ENCODE results near the gene TMPRSS2. TPM values are rescaled to one million over a fixed set of nuclear protein-coding genes. Genes with fewer than 3 reads are reported as not detected.

TMPRSS2 gene
- total and polyA plus RNA-seq, 12 donors = under 0.01 to 0.61 (median 0.17) TPM; not detected in 7

DNA sequence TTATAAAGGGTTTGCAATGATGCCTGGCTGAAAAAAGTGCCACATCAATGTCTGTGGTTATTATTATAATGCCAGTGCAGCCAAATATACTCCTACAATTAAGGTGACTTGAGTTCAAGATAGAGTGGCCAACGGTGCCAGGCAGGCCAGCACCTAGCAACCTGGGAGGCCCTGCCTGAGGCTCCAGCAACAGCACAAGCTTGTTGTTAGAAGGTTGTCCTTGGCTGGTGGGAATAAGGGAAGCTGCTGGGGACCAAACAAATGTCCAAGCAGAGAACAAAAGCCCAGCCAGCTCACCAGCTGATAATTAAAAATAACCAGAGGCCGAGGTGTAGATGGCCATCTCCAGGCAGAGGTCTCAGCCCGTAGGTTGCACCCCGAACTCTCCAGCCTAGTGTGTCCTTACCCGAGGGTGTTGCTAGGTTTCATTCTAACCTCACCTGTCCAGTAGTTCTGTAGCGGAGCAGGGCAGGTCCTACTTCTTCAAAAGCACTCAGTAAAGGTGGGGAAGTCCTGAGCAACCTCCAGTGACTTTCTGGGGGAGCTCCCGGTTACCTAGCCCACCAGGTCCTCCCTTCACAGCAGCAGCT lies 1.9 kb downstream of the TMPRSS2 start:
- H3K27me3 ChIP-seq = peaks cover 44% of the 10 kb centered on the region
- H3K4me3 ChIP-seq = no peak overlapping the region
- TF ChIP-seq, protein P1, sequence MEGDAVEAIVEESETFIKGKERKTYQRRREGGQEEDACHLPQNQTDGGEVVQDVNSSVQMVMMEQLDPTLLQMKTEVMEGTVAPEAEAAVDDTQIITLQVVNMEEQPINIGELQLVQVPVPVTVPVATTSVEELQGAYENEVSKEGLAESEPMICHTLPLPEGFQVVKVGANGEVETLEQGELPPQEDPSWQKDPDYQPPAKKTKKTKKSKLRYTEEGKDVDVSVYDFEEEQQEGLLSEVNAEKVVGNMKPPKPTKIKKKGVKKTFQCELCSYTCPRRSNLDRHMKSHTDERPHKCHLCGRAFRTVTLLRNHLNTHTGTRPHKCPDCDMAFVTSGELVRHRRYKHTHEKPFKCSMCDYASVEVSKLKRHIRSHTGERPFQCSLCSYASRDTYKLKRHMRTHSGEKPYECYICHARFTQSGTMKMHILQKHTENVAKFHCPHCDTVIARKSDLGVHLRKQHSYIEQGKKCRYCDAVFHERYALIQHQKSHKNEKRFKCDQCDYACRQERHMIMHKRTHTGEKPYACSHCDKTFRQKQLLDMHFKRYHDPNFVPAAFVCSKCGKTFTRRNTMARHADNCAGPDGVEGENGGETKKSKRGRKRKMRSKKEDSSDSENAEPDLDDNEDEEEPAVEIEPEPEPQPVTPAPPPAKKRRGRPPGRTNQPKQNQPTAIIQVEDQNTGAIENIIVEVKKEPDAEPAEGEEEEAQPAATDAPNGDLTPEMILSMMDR (IDR thresholded peaks at IDR 0.05) = no peak
- no peak for TF ChIP-seq POLR2A (IDR thresholded peaks at IDR 0.05)
- intact Hi-C loops (cut with DNase I) = no loop called here
- no peak overlapping the region for H3K27ac ChIP-seq
- H3K4me1 ChIP-seq (replicated peaks in 1 of 2) = no peaks in the 10 kb centered on the region
- 52 to 79% (median 66%) methylated on average over 5 to 7 of the region's 7 CpGs for WGBS, 4 donors
- DNase-seq = no peak
- H3K9me3 ChIP-seq (replicated peaks in 1 of 3) = no peaks in the 10 kb centered on the region
- H3K36me3 ChIP-seq (replicated peaks in 1 of 2) = no peaks in the 10 kb centered on the region

DNA sequence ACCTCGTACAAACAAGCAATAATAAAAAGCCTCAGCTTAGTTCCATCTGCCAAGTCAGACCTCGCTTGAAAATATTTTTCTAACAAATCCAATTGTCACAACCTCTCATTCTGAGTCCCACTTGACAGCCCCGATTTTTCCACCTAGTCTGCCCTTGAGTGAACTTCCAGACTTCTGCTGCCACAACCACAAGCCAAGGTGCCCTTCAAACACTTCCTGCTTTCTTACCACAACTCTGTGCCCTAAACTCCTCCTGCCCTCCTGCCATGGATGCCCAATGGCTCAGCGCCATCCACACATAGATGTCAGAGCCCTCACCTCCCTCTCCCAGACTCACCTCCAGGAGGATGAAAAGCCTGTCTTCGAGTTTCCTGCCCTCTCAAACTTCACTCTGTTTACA lies 3.9 kb downstream of the TMPRSS2 start:
- Histone ChIP-seq H3K36me3 (replicated peaks in 1 of 2) (no peaks in the 10 kb centered on the region), H3K27me3 (peaks cover 40% of the 10 kb centered on the region), H3K9me3 (replicated peaks in 1 of 3) (no peaks in the 10 kb centered on the region), H3K27ac (no peak overlapping the region), H3K4me1 (replicated peaks in 1 of 2) (no peaks in the 10 kb centered on the region), H3K4me3 (no peak overlapping the region)
- intact Hi-C loops (cut with DNase I) = no loop called here
- TF ChIP-seq POLR2A (IDR thresholded peaks at IDR 0.05) = no peak
- TF ChIP-seq, protein P1 (IDR thresholded peaks at IDR 0.05) = no peak
- WGBS, 4 donors = 60 to 65% (median 61%) methylated on average over 5 of the region's 5 CpGs
- no peak for DNase-seq

DNA sequence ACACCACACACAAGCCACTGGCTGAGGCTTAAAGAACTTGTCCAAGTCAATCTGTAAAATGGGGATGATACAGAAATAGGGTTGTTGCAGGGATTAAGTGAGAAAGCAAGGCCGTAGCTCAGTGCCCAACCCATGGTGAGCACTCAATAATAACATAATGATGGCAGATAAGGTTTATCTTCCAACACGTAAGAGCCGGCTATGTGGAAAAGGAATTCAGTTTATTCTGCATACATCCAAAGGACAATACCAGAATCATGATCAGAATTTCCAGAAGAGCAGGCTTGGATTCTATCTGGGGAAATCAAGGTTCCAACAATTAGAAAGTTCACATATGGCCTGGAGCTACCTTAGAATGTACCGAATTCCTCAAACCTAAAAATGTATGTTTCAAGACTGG lies 4.6 kb downstream of the TMPRSS2 start:
- H3K27me3 ChIP-seq = peaks cover 36% of the 10 kb centered on the region
- TF ChIP-seq, protein P1 (IDR thresholded peaks at IDR 0.05) = no peak
- TF ChIP-seq POLR2A (IDR thresholded peaks at IDR 0.05) = no peak
- no peaks in the 10 kb centered on the region for H3K9me3 ChIP-seq (replicated peaks in 1 of 3)
- 78 to 91% (median 86%) methylated on average over 4 of the region's 4 CpGs for WGBS, 4 donors
- H3K36me3 ChIP-seq (replicated peaks in 1 of 2) = no peaks in the 10 kb centered on the region
- H3K4me1 ChIP-seq (replicated peaks in 1 of 2) = no peaks in the 10 kb centered on the region
- no peak overlapping the region for H3K4me3 ChIP-seq
- no peak for DNase-seq
- H3K27ac ChIP-seq = no peak overlapping the region
- intact Hi-C loops (cut with DNase I) = no loop called here

DNA sequence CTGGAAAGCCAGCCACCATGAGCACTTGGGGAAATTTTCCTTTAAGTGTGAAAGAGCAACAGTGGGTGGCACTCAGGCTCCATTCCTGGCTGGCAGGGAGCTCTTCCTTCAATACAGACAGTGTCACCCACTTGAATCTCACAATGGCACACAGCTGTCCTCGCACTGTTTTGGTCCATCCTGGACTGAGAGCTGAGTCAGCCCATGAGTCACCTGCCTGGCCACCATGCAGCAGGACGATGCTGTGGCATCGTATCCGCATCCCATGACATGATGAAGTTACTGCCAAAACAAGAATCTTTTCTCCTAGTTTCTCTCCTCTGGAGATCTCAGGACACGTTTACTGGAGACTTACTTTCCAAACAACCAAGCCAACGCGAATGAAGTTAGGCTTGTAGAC lies 6.0 kb downstream of the TMPRSS2 start:
- peaks cover 22% of the 10 kb centered on the region for H3K27me3 ChIP-seq
- H3K36me3 ChIP-seq (replicated peaks in 1 of 2) = no peaks in the 10 kb centered on the region
- DNase-seq = no peak
- H3K4me3 ChIP-seq = no peak overlapping the region
- WGBS, 4 donors = 53 to 75% (median 68%) methylated on average over 7 of the region's 7 CpGs
- intact Hi-C loops (cut with DNase I) = no loop called here
- H3K4me1 ChIP-seq (replicated peaks in 1 of 2) = no peaks in the 10 kb centered on the region
- no peaks in the 10 kb centered on the region for H3K9me3 ChIP-seq (replicated peaks in 1 of 3)
- H3K27ac ChIP-seq = no peak overlapping the region
- TF ChIP-seq, protein P1 (IDR thresholded peaks at IDR 0.05) = no peak

Data from adrenal gland (tissue), 12 donors.